ENCODE results near the gene CRYBG2. TPM values are rescaled to one million over a fixed set of nuclear protein-coding genes. Genes with fewer than 3 reads are reported as not detected.
"Not testable (repeated sequence)": the region's sequence is repeated elsewhere in the genome, so short reads cannot be mapped to it uniquely, and the experiment has no call there.

Gene CRYBG2
- total RNA-seq, 4 donors from 2014 or later = 0.35 to 2.7 (median 0.50) TPM

DNA sequence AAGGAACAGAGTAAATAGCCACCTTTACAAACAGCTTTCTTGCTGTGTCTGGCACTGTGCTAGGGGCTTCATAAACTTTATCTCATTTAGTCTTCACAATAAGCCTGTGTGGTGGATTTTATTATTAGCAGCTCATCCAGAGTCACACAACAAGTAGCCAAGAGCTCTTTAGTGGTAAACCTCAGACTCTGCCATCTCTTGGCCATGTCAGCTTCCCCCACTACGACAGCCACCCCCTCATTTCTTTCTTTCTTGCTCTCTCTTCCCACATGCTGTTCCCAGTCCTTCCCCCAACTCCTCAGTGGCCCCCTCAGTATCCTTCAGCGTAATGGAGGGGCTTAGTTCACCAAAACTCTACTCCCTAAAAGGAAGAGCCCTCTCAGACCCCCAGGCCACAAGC is 19.9 kb upstream of the CRYBG2 start:
- Histone ChIP-seq H3K4me1 (peaks cover 0 to 3% (median 0%) of the 10 kb centered on the region in 3 donors), H3K4me3 (no peak overlapping the region), H3K27me3 (peaks cover 34% of the 10 kb centered on the region), H3K27ac (no peak overlapping the region), H3K36me3 (no peaks in the 10 kb centered on the region), H3K9me3 (no peaks in the 10 kb centered on the region)
- 24% methylated on average over 2 of the region's 2 CpGs; no CpG with 5 or more reads in 1 of the 2 donors for WGBS, 2 donors (ENCODE audit: low coverage in 1 of 2)
- ATAC-seq = no peak
- no peak for TF ChIP-seq POLR2AphosphoS5 (IDR thresholded peaks at IDR 0.05)
- no peak for TF ChIP-seq POLR2A (IDR thresholded peaks at IDR 0.05)
- TF ChIP-seq, protein P1, sequence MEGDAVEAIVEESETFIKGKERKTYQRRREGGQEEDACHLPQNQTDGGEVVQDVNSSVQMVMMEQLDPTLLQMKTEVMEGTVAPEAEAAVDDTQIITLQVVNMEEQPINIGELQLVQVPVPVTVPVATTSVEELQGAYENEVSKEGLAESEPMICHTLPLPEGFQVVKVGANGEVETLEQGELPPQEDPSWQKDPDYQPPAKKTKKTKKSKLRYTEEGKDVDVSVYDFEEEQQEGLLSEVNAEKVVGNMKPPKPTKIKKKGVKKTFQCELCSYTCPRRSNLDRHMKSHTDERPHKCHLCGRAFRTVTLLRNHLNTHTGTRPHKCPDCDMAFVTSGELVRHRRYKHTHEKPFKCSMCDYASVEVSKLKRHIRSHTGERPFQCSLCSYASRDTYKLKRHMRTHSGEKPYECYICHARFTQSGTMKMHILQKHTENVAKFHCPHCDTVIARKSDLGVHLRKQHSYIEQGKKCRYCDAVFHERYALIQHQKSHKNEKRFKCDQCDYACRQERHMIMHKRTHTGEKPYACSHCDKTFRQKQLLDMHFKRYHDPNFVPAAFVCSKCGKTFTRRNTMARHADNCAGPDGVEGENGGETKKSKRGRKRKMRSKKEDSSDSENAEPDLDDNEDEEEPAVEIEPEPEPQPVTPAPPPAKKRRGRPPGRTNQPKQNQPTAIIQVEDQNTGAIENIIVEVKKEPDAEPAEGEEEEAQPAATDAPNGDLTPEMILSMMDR (IDR thresholded peaks at IDR 0.05) = no peak
- TF ChIP-seq EP300 (IDR thresholded peaks at IDR 0.05) = no peak

DNA sequence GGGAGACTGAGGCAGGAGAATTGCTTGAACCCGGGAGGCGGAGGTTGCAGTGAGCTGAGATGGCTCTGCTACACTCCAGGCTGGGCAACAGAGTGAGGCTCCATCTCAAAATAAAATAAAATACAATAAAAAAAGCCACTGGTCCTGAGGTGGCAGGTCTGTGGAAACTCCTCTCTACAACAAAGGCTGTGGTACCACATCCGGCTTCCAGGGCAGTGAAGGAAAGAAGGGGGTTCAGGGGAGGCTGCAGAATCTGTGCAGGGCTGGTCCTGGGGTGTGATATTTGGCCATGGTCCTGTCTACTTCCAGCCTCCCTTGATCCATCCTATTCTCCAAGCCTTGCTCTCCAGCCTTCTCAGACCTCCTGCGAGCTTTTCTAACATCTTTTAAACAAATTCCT is 19.4 kb upstream of the CRYBG2 start:
- Histone ChIP-seq H3K36me3 (no peaks in the 10 kb centered on the region), H3K4me3 (no peak overlapping the region), H3K27ac (no peak overlapping the region), H3K27me3 (peaks cover 39% of the 10 kb centered on the region), H3K4me1 (peaks cover 0 to under 1% (median 0%) of the 10 kb centered on the region in 3 donors), H3K9me3 (no peaks in the 10 kb centered on the region)
- WGBS, 2 donors (ENCODE audit: low coverage in 1 of 2) = 51 to 76% methylated on average over 2 to 4 of the region's 4 CpGs
- no peak for ATAC-seq
- TF ChIP-seq POLR2A (IDR thresholded peaks at IDR 0.05) (no peak), POLR2AphosphoS5 (IDR thresholded peaks at IDR 0.05) (no peak), EP300 (IDR thresholded peaks at IDR 0.05) (no peak)
- TF ChIP-seq, protein P1 (IDR thresholded peaks at IDR 0.05) = no peak

DNA sequence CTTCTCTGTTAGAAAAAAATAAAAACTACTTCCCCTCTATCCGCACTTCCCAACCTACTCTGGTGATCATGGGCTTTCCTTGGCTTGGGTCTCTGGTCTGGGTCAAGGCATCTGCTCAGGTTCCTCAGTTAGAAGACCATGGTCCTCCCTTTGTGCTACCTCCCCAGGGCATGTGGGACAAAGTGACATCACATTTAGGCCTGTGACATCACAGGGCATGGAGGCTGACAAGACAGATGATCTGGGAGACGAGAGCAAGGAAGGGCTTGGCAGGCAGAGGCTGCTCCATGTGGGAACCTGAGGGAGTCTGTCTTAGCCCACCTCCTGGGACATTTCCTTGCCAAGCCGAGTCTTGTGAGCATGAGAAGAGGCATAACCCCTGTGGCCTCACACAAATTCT is 18.7 kb upstream of the CRYBG2 start, which contains the start of gene ZNF683:
ZNF683 (minus strand) TSS at position 140 of the 400 bp plus-strand sequence. CDS start 4,179 bp downstream, outside the sequence.
- peaks cover 46% of the 10 kb centered on the region for H3K27me3 ChIP-seq
- H3K36me3 ChIP-seq, ATAC-seq, H3K4me1 ChIP-seq, H3K9me3 ChIP-seq, H3K4me3 ChIP-seq, H3K27ac ChIP-seq: not testable (repeated sequence)
- WGBS, 2 donors (ENCODE audit: low coverage in 1 of 2) = 67% methylated on average over 1 of the region's 3 CpGs; no CpG with 5 or more reads in 1 of the 2 donors

DNA sequence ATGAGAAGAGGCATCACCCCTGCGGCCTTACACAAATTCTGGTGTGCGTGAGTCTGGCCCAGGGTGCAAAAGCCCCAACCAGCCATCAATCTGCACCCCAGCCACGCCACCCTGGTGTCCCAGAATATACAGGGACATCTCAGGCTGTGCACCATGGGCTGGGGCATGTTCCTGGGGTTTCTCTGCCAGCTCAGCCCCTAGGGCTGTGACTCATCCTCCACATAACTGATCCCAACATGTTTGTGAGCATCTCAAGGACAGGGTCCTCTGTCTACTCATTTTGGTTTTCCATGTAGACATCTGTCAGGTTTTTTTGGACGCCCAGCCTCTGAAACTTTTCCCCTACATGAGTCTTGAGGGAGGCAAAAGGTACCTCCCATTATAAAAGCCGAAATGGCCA is 18.1 kb upstream of the CRYBG2 start:
- H3K27me3 ChIP-seq = peaks cover 51% of the 10 kb centered on the region
- TF ChIP-seq, protein P1 (IDR thresholded peaks at IDR 0.05) = no peak
- no peak for TF ChIP-seq POLR2A (IDR thresholded peaks at IDR 0.05)
- no peak for TF ChIP-seq EP300 (IDR thresholded peaks at IDR 0.05)
- no peak for TF ChIP-seq POLR2AphosphoS5 (IDR thresholded peaks at IDR 0.05)
- 33 to 100% methylated on average over 1 to 2 of the region's 5 CpGs for WGBS, 2 donors (ENCODE audit: low coverage in 1 of 2)
- no peaks in the 10 kb centered on the region for H3K4me1 ChIP-seq
- ATAC-seq = no peak
- H3K9me3 ChIP-seq = no peaks in the 10 kb centered on the region
- no peaks in the 10 kb centered on the region for H3K36me3 ChIP-seq
- no peak overlapping the region for H3K27ac ChIP-seq
- no peak overlapping the region for H3K4me3 ChIP-seq

DNA sequence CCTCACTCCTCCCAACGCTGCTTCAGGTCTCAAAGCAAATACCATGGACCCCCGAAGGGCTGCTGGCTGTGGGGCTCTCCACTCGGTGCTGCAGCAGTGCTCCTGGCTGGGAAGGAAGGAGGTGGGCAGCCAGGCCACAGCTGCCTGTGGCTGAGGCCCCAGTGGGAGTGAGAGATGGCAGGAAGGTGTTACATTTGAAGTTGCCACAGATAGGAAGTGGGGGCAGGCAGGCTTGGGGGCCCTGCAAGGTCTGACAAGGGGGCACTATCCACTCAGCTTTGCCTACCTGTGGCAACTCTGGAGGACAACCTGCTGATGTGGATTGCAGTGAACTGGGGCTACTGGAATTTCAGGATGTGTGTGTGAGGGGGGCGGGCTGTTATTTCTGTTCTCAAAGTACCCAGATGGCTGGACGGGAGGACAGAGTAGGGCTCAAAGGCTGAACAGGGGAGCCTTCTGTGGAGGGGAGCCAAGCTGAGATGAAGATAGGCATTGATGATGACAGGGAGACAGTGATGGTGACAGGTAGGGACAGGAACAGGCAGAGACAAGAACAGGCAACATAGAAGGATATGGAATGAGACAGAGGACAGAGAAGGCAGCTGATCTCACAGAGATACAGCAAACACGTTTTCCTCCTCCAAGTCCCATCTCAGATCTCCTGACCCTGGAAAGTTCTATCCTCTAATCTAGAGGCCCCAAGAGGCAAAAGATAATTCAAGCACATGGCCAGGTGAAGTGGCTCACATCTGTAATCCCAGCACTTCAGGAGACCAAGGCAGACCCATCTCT is 16.9 kb upstream of the CRYBG2 start:
- 54 to 86% methylated on average over 1 to 4 of the region's 6 CpGs for WGBS, 2 donors (ENCODE audit: low coverage in 1 of 2)
- no peak overlapping the region for H3K4me3 ChIP-seq
- no peak for TF ChIP-seq POLR2AphosphoS5 (IDR thresholded peaks at IDR 0.05)
- no peak for TF ChIP-seq EP300 (IDR thresholded peaks at IDR 0.05)
- TF ChIP-seq POLR2A (IDR thresholded peaks at IDR 0.05) = no peak
- TF ChIP-seq, protein P1 (IDR thresholded peaks at IDR 0.05) = no peak
- peaks cover 58% of the 10 kb centered on the region for H3K27me3 ChIP-seq
- no peaks in the 10 kb centered on the region for H3K36me3 ChIP-seq
- H3K9me3 ChIP-seq = no peaks in the 10 kb centered on the region
- no peaks in the 10 kb centered on the region for H3K4me1 ChIP-seq
- ATAC-seq = no peak
- H3K27ac ChIP-seq = no peak overlapping the region

Measured in gastroesophageal sphincter (tissue), 4 donors.